ENCODE measurements around the gene TSNAX.

TSNAX gene

DNA sequence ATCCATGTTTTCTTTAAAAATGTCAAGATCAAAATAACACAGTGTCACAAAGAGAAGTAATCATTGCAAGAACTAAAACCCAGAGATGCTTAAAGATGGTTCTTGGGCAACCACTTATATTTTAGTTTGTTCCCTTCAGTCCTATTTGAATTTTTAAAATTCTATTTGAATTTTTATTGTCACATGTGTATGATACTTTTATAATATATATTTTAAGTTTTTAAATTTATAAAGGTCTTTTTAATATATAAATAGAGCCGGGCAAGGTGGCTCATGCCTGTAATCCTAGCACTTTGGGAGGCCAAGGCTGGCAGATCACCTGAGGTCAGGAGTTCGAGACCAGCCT is 75.8 kb downstream of the TSNAX start:
- DNase-seq: no peak

DNA sequence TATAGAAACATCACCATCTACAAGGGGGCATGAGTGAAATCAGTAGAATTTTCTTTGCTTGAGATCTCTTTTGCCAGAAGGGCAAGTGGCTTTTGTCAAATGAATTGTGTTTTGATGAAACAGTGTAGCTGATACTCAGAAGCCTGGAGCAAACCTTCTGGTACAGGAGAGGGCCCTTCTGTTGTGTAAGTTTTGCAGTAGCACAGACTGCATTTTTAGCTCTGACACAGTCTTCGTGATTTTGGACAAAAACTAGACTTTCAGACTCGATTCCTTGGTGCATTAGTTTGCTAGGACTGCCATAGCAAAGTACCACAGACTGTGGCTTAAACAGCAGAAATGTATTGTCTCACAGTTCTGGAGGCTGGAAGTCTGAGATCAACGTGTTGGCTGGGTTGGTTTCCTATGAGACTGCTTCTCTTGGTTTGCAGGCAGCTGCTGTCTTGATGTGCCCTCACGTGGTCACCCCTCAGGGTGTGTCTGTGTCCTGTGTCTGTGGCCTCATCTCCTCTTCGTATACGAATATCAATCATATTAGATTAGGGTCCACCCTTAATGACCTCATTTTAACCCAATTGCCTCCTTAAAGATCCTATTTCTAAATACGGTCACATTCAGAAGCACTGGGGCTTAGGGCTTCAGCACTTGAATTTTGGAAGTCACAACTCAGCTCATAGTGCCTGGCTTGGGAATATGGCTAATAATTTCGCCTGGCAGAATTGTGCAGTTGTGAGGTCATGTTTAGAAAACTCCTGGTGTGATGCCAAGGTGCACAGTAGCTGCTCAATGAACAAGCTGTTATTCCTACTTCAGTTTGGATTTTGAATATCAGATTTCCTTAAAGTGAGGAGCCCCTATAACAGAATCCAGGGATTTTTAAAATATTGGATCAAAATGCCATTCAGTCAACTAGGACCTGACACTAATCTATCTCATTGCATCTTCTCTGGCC is 77.0 kb downstream of the TSNAX start:
- no peak for DNase-seq

GRCh38 chr1:231606712-231607111 is 78.2 kb downstream of the TSNAX start:
- no peak for DNase-seq

DNA sequence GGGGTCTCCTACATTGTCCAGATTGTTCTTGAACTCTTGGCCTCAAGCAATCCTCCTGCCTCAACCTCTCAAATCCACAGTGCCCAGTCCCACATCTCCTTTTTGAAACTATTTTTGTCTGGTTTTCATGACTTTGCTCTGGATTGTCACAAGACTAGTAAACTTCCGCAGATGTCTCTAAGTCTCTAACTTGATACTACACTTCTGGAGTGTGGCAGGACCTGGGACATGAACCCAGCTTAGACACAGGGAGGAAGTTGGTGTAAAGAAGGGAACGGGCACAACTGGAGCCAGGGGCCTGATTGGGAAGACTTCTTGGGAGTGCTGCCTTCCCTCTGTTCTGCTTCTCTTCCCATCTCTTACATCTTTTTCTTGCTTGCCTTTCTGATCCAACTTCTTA is 81.9 kb downstream of the TSNAX start:
- no peak for DNase-seq

GRCh38 chr1:231611111-231611510 is 82.6 kb downstream of the TSNAX start:
- DNase-seq: no peak

GRCh38 chr1:231611851-231612250 is 83.4 kb downstream of the TSNAX start:
- no peak for DNase-seq

DNA sequence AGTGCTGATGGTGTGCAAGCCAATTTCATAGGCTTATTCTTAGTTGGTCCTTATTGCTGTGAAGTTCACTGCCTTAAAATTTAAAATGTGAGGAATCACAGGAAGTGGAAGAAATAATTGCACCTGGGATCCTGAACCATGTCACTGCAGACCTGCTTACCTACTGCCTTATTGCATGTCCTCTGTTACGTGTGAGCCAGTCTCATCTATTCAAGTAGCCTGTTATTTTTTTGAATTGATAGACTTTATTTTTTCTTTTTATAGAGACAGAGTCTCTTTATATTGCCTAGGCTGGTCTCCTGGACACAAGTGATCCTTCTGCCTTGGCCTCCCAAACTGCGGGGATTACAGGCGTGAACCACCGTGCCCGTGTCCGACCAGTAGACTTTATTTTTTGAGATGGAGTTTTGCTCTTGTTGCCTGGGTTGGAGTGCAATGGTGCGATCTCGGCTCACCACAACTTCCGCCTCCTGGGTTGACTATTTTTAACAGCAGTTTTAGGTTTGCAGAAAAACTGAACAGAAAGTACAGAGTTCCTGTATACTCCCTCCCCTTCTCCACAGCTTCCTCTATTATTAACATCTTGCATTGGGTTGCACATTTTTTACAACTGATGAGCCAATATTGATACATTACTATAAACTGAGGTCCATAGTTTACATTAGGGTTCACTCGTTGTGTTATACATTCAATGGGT is 84.1 kb downstream of the TSNAX start:
- DNase-seq: no peak

DNA sequence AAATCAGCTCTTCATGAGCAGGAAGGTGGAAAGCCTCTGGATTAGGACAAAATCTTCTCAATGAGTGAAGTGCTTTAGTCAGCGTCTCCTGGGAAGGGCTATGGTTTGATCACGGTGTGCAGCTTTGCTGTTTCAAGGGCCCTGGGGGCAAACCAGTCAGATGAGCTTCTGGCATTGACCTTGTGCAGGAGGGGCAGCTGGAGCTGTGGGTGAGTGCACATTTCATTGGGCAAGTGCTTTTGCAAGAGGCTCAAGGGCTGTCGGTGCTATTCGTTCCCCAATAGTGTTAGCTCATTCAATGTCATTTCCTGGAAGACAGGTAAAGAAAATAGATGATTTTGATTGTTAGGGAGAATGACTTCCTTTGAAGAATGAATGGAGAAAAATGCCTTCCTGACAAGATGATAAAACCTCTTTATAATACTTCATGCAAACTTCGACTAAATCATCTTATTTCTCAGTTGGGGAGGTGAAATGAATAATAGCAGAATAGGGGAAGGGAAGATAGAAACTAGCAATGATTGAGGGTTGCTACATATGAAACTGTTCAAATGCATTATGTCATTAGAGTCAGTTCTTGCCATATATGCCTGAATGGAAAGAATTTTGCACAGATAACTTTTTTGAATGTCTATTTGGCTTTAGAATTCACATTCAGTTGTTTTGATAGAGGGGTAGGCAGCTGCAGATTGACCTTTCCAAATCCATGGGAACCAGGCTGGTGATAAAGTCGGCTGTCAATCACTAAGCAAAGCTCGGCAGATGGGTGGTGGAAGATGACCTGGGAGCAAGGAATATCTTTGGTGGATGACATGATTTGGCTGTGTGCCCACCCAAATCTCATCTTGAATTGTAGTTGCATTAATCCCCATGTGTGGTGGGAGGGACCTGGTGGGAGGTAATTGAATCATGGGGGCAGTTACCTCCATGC is 85.2 kb downstream of the TSNAX start:
- DNase-seq: no peak
